GM12801 (cell line): ENCODE results near the gene PTGS2.

Experiments used
- CTCF ChIP-seq: IDR thresholded peaks from one replicate; pipeline ENCODE4 v1.5.1; 2011; ENCODE audit warnings: control low read depth; ENCODE audit not compliant: insufficient read length; ENCODE audit errors: extremely low read depth

PTGS2 gene

GRCh38 chr1:186703209-186703766 lies 23.1 kb upstream of the PTGS2 start:
- TF ChIP-seq CTCF: no peak

- TF ChIP-seq CTCF: no peak
Measured at GRCh38 chr1:186700722-186701121, 20.5 kb upstream of the PTGS2 start.

GRCh38 chr1:186699519-186699918 lies 19.3 kb upstream of the PTGS2 start:
- no peak for TF ChIP-seq CTCF

GRCh38 chr1:186689907-186690306 lies 9.7 kb upstream of the PTGS2 start:
- no peak for TF ChIP-seq CTCF

- TF ChIP-seq CTCF: no peak
Measured at GRCh38 chr1:186689376-186689775, 9.2 kb upstream of the PTGS2 start.

- no peak for TF ChIP-seq CTCF
Measured at GRCh38 chr1:186683652-186684410, 3.6 kb upstream of the PTGS2 start.

- TF ChIP-seq CTCF: no peak
Measured at GRCh38 chr1:186682736-186683135, 2.5 kb upstream of the PTGS2 start.

GRCh38 chr1:186681801-186682200 lies 1.6 kb upstream of the PTGS2 start:
- TF ChIP-seq CTCF: no peak
